RPMI8226 (cell line): Measurements from ENCODE around the gene CDSN.
"Not testable (repeated sequence)": the region's sequence is repeated elsewhere in the genome, so short reads cannot be mapped to it uniquely, and the experiment has no call there.

Experiments
- DNase-seq: peaks from one replicate; pipeline ENCODE4 v3.0.0-alpha.2; 2015

Gene CDSN

GRCh38 chr6:31120151-31120915 lies at the start of gene CDSN:
CDSN (minus strand) TSS chr6:31120446; CDS start chr6:31120419, 27 bp downstream.
- DNase-seq, result no peak

GRCh38 chr6:31169123-31169857 lies 49.0 kb upstream of the CDSN start:
- no peak for DNase-seq

DNA sequence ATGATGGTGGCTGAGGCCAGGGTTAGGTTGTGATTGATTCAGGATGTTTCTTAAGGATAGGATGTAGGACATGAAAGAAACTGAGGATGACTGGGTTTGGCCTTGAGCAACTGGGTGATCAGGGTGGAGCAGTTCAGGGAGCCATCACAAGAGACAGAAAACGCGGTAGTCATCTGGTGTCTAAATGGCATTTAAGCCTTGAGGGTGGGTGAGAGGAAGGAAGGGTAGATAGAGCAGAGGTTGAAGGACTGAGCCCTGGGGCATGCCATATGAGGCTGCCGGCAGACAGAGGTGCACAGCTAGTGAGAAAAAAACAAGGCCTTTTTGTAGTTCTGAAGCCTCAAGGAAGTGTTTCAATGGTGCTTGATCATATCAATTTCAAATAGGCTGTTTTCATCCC lies 48.4 kb upstream of the CDSN start:
- DNase-seq, result no peak

DNA sequence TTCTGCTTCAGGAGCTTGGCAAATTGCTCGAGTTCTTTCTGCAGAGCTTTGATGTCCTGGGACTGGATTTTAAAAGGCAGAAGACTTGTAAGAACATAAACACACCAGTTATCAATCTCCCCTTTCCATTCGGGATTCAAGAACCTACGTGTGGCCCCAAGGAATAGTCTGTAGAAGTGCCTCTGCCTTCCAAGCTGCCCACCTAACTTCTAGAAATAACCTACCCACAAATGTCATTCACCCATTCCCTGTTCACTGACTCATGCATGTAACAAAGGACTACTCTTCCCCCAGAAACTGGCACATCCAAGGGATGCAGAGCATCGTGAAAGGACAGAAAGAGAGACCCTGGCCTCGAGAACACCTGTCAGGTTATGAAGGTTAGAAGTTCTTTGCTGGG lies 45.7 kb upstream of the CDSN start:
- no peak for DNase-seq

GRCh38 chr6:31165064-31165832 lies 45.0 kb upstream of the CDSN start:
- DNase-seq, result not testable (repeated sequence)

DNA sequence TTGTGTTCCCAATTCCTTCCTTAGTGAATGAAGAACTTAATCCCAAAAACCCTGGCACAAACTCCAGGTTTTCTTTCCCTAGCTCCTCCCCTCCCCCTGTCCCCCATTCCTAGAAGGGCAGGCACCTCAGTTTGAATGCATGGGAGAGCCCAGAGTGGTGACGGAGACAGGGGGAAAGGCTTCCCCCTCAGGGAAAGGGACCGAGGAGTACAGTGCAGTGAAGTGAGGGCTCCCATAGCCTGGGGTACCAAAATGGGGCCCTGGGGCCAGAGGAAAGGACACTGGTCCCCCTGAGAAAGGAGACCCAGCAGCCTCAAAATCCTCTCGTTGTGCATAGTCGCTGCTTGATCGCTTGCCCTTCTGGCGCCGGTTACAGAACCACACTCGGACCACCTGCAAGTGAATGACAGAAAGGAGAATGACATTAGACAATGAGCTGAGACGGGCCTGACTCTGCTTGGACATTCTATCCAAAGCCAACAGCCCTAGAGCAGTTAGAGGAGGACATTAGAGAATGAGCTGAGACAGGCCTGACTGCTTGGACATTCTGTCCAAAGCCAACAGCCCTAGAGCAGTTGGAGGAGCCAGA lies 44.3 kb upstream of the CDSN start:
- not testable (repeated sequence) for DNase-seq

- DNase-seq, result peak; percentile 44
These were observed 43.7 kb upstream of the CDSN start for GRCh38 chr6:31163922-31164321.

- DNase-seq, result no peak
These were observed 42.4 kb upstream of the CDSN start for GRCh38 chr6:31162463-31163165.

GRCh38 chr6:31161216-31162126 lies 41.2 kb upstream of the CDSN start:
- no peak for DNase-seq

GRCh38 chr6:31158863-31159855 lies 38.9 kb upstream of the CDSN start:
- DNase-seq, result peak; percentile 48

DNA sequence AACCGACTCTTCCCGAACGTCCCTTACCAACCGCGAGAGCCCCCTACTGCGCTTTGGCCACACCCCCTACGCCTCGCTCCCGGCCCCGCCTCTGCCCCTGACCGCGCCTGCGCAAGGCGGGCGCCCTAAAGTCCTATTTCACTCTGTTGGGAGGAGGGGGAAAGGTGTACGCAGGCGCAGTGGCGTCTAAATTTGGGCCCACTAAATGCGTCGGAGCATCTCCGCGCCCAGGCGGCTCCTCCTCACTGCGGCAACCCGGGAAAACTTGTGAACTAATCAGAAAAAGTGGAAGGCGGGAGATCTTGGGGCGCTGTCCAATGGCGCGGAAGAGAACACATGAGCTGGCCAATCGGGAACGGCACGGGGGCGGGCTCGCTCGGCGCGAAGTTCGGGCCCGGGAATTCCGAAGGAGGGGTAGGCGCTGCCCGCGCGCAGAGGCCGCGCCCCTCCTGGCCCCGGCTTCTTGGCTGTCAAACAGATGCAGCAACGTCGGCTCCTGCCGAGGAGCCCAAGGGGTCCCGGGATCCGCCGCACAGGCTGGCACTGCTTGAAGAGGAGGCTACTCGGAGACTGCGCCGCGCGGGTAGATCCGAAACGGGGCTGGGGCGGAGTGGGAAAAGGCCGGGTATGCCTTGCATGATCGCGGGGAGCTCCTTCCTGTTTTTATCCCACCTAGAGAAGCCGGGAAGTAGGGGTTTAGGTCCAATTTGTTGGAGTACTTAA lies 38.1 kb upstream of the CDSN start, which contains the start of gene TCF19:
TCF19 (plus strand) TSS at position 450 of the 723 bp plus-strand sequence. CDS start 881 bp downstream, outside the sequence.
- DNase-seq, result peak; percentile 100

GRCh38 chr6:31157513-31158139 lies 37.4 kb upstream of the CDSN start, which contains the start of gene CCHCR1:
CCHCR1 (minus strand) TSS chr6:31157802; CDS start chr6:31157600, 202 bp downstream.
- DNase-seq, result no peak

GRCh38 chr6:31156641-31157040 lies 36.4 kb upstream of the CDSN start:
- no peak for DNase-seq

DNA sequence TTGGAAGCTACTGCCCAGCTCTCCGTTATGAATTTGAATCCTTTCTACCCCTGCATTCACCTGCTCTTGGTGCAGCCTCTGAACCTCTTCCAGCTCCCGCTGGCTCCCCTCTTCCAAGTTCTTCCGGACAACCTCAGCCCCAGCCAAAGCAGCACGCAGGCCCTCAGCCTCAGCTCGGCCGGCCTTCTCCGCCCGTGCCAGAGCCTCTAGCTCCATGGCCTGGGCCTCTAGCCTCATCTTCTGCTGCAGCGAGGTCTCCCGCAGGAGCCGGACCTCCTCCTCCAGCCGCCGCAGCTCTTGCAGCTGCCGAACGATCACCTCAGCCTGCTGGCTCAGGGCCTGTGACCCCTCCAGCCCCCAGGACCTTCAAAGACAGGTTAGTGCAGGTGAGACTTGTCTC lies 34.2 kb upstream of the CDSN start:
- DNase-seq, result no peak

DNA sequence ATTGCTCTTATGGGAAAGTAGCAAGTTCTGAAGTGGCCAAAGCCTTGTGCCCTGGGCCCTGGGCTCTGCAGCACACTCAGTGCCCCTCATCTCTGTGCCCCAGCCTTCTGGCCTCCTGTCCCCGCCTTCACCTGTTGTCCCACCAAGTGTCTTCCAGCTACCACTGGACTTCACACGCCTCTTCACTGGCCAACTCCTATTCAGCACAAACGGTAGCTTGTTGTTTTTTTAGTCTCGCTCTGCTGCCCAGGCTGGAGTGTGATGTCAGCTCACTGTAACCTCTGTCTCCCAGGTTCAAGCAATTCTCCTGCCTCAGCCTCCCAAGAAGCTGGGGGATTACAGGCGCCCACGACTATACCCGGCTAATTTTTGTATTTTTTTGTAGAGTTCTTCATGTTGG lies 32.5 kb upstream of the CDSN start:
- no peak for DNase-seq

DNA sequence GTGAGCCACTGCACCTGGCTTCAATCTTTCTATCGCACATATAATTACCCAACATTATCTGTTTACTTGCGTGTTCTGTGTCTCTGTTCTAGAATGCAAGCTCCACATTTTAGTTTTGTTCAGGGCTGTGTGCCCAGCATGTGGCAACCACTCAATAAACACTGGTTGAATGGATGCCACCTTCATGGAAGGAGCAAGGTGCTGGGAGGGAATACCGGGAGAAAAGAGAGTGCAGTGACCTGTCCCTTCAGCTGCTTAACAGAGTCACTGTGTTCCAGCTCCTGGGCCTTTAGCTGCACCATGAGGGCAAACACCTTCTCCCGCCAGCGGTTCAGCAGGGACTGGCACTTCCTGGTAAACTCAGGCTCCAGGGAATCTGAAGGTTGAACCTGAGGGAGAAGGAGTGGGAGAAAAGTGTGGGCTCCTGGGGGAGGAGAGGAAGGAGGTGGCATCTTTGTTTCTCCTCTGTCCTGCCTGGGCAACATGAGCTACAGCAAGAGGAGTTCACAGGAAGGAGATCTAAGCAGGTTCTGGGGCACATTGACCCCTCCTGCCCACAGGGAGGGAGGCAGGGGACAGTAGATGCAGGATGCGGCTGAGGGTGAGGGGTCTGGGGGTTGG lies 29.7 kb upstream of the CDSN start:
- DNase-seq, result no peak

GRCh38 chr6:31145386-31145785 lies 25.1 kb upstream of the CDSN start:
- no peak for DNase-seq

- no peak for DNase-seq
These were observed 24.7 kb upstream of the CDSN start for GRCh38 chr6:31144970-31145340.
